Epithelial cell of proximal tubule (primary cell): ENCODE data around the gene OR10G8. TPM values are rescaled to one million over a fixed set of nuclear protein-coding genes. Genes with fewer than 3 reads are reported as not detected.
"Not testable (repeated sequence)": the region's sequence is repeated elsewhere in the genome, so short reads cannot be mapped to it uniquely, and the experiment has no call there.

Source experiments
- DNase-seq: peaks from one replicate; pipeline ENCODE4 v3.0.0-alpha.2; 2011; ENCODE audit warnings: low read depth
- H3K4me3 ChIP-seq: 2 replicates; pipeline ENCODE4 v1.5.1; 2011; ENCODE audit warnings: low read depth, mild to moderate bottlenecking, low read length
- CTCF ChIP-seq: conservative IDR thresholded peaks from 2 replicates; pipeline ENCODE4 v1.5.1; 2012; ENCODE audit warnings: low read depth, mild to moderate bottlenecking, low read length
- total RNA-seq: library from RNA; depleted of rRNA; stranded (reverse); fragments of >200 nt; gene quantifications from 2 replicates; pipeline ENCODE4 v1.2.3, GENCODE V29; 2015

The OR10G8 gene
- total RNA-seq, result not detected in 2 replicates

- H3K4me3 ChIP-seq, result no peak within 1 kb of the TSS
Observed at GRCh38 chr11:124026498-124026897, at the start of gene OR10G8. TSS of gene OR10G8 (plus strand) at chr11:124026798. CDS start at chr11:124029623, 2,825 bp downstream.

GRCh38 chr11:123977731-123978347 is 48.8 kb upstream of the OR10G8 start, which contains the start of gene OR10S1:
TSS of gene OR10S1 (minus strand) at chr11:123977781. CDS start at chr11:123977664, 117 bp downstream.
- H3K4me3 ChIP-seq, result no peak within 1 kb of the TSS
- DNase-seq, result no peak
- TF ChIP-seq CTCF, result no peak

More at GRCh38 chr11:124026498-124026897, at the start of gene OR10G8:
- DNase-seq, result no peak
- no peak for TF ChIP-seq CTCF

- no peak for DNase-seq
- no peak for TF ChIP-seq CTCF
Observed at GRCh38 chr11:123979311-123979710, 47.3 kb upstream of the OR10G8 start.

DNA sequence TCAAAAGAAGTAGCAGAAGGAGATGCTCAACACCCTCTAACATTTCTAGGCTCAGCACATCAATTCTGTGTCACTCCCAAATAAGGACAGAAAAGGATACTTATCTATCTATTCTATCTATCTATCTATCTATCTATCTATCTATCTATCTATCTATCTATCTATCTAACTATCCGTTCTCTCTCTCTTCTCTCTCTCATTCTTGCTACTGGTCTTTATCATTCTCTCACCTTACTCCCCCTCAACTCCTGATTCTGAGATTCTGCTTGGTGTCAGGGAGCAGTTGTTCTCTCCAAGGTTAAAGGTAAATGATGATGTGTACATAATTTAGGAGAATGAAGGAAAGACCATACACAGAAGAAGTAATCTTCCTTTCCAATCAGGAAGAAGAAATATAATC is 31.5 kb upstream of the OR10G8 start, which contains the start of gene OR10G6:
Gene OR10G6 (minus strand): TSS at position 43 of the 400 bp plus-strand sequence. CDS start 0 bp downstream, at position 43.
- H3K4me3 ChIP-seq, result no peak within 1 kb of the TSS
- TF ChIP-seq CTCF, result no peak
- DNase-seq, result no peak

More at GRCh38 chr11:123979311-123979710, 47.3 kb upstream of the OR10G8 start:
- no peak overlapping the region for H3K4me3 ChIP-seq

- no peak within 1 kb of the TSS for H3K4me3 ChIP-seq
- no peak for DNase-seq
- no peak for TF ChIP-seq CTCF
Observed at GRCh38 chr11:124012697-124013096, 13.9 kb upstream of the OR10G8 start, which contains the start of gene OR10G4. TSS of gene OR10G4 (plus strand) at chr11:124012997. CDS start at chr11:124015575, 2,578 bp downstream.

DNA sequence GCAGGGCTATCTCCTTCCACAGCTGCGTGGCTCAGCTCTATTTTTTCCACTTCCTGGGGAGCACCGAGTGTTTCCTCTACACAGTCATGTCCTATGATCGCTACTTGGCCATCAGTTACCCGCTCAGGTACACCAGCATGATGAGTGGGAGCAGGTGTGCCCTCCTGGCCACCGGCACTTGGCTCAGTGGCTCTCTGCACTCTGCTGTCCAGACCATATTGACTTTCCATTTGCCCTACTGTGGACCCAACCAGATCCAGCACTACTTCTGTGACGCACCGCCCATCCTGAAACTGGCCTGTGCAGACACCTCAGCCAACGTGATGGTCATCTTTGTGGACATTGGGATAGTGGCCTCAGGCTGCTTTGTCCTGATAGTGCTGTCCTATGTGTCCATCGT is 10.8 kb upstream of the OR10G8 start:
- not testable (repeated sequence) for H3K4me3 ChIP-seq, DNase-seq

DNA sequence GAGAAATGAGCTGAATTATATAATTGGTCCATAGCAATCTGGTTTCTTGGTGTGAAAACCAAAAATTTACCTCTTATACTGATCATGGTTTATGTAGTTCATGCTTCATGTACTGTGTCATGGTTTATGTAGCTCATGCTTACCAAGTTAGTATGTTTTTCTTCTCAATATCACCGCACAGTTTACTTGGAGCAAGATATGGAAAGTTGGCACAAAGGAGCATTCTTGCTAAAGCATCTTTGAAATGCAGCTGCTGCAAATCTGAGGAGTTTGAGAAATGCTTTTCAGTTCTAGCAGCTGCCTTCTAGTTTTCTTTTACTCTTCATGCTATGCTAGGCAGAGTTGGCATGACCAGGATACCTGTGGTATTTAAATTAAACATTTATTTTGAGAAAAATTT is 10.1 kb downstream of the OR10G8 start:
- no peak for TF ChIP-seq CTCF
- DNase-seq, result no peak
- no peak overlapping the region for H3K4me3 ChIP-seq
